WTC11 (cell line): ENCODE results near the gene GSTM1. TPM values are rescaled to one million over a fixed set of nuclear protein-coding genes. Genes with fewer than 3 reads are reported as not detected.

Experiments
- ATAC-seq: fragments of 200-7000 bp; cut with Tn5 transposase; 2 replicates; pipeline ENCODE4 v1.10.0; 2021; ENCODE audit warnings: mild to moderate bottlenecking, moderate library complexity
- CTCF ChIA-PET: fragments of 300-600 bp; sonication (Branson Sonifier 250); formaldehyde crosslinking; loops from one replicate; lab custom pipeline; 2021; ENCODE audit warnings: antibody characterized with exemption; lab: Charles Lee
- POLR2A ChIA-PET: fragments of 350-600 bp; sonication (Branson Sonifier 250); formaldehyde crosslinking; loops from one replicate; lab custom pipeline; 2021; ENCODE audit warnings: antibody characterized with exemption; lab: Charles Lee
- DNase-seq: peaks from one replicate; pipeline ENCODE4 v3.0.0; 2021; ENCODE audit warnings: low spot score
- H3K27ac Mint-ChIP-seq: 2 replicates; pipeline ENCODE4 v1.8.0; 2021; ENCODE audit warnings: mixed read lengths
- H3K27me3 Mint-ChIP-seq: 2 replicates; pipeline ENCODE4 v1.8.0; 2021; ENCODE audit warnings: low read depth, mild to moderate bottlenecking, moderate library complexity, mixed read lengths
- H3K36me3 Mint-ChIP-seq: 2 replicates; pipeline ENCODE4 v1.8.0; 2021; ENCODE audit warnings: mixed read lengths
- H3K4me1 Mint-ChIP-seq: 2 replicates; pipeline ENCODE4 v1.8.0; 2022; ENCODE audit warnings: mixed read lengths
- H3K4me3 Mint-ChIP-seq: 2 replicates; pipeline ENCODE4 v1.8.0; 2021; ENCODE audit warnings: mild to moderate bottlenecking, moderate library complexity, mixed read lengths
- H3K9me3 Mint-ChIP-seq: 2 replicates; pipeline ENCODE4 v1.8.0; 2021; ENCODE audit warnings: mixed read lengths
- ESRRA ChIP-seq: sonication (generic); formaldehyde crosslinking; IDR thresholded peaks from 2 replicates; pipeline ENCODE4 v1.8.1; 2022; ENCODE audit warnings: mild to moderate bottlenecking, missing genetic modification reagents, borderline replicate concordance
- GABPB1 ChIP-seq: sonication (generic); formaldehyde crosslinking; IDR thresholded peaks from 2 replicates; pipeline ENCODE4 v1.8.1; 2023; ENCODE audit warnings: mild to moderate bottlenecking, missing genetic modification reagents
- IRF2 ChIP-seq: sonication (generic); formaldehyde crosslinking; IDR thresholded peaks from 2 replicates; pipeline ENCODE4 v1.8.0; 2022; ENCODE audit warnings: low read depth, missing genetic modification reagents, borderline replicate concordance
- JAZF1 ChIP-seq: fragments of 250-450 bp; sonication (Bioruptor Pico); IDR thresholded peaks from 2 replicates; pipeline ENCODE4 v1.9.0; 2021; ENCODE audit warnings: moderate library complexity, mild to moderate bottlenecking, inconsistent platforms
- JUN ChIP-seq: sonication (generic); formaldehyde crosslinking; IDR thresholded peaks from 2 replicates; pipeline ENCODE4 v1.8.0; 2023; ENCODE audit warnings: mild to moderate bottlenecking, missing genetic modification reagents
- KAT7 ChIP-seq: sonication (generic); formaldehyde crosslinking; IDR thresholded peaks from 2 replicates; pipeline ENCODE4 v1.8.1; 2023; ENCODE audit warnings: missing genetic modification reagents, mild to moderate bottlenecking, borderline replicate concordance
- MYBL2 ChIP-seq: sonication (generic); formaldehyde crosslinking; IDR thresholded peaks from 2 replicates; pipeline ENCODE4 v1.8.1; 2023; ENCODE audit warnings: mild to moderate bottlenecking, moderate library complexity, missing genetic modification reagents
- NFE2L1 ChIP-seq: sonication (generic); formaldehyde crosslinking; IDR thresholded peaks from 2 replicates; pipeline ENCODE4 v1.8.1; 2023; ENCODE audit warnings: missing genetic modification reagents
- NFYB ChIP-seq: sonication (generic); formaldehyde crosslinking; conservative IDR thresholded peaks from 2 replicates; pipeline ENCODE4 v1.8.0; 2022; ENCODE audit warnings: low read depth, missing genetic modification reagents
- NR2C2 ChIP-seq: sonication (generic); formaldehyde crosslinking; IDR thresholded peaks from 2 replicates; pipeline ENCODE4 v1.8.0; 2022; ENCODE audit warnings: mild to moderate bottlenecking, missing genetic modification reagents
- RELA ChIP-seq: sonication (generic); formaldehyde crosslinking; IDR thresholded peaks from 2 replicates; pipeline ENCODE4 v1.8.1; 2022; ENCODE audit warnings: missing genetic modification reagents, mild to moderate bottlenecking, borderline replicate concordance
- TEAD1 ChIP-seq: sonication (generic); formaldehyde crosslinking; IDR thresholded peaks from 2 replicates; pipeline ENCODE4 v1.8.0; 2022; ENCODE audit warnings: mild to moderate bottlenecking, missing genetic modification reagents
- TP53 ChIP-seq: sonication (generic); formaldehyde crosslinking; IDR thresholded peaks from 2 replicates; pipeline ENCODE4 v1.8.1; 2023; ENCODE audit warnings: mild to moderate bottlenecking, missing genetic modification reagents
- ZBTB21 ChIP-seq: sonication (generic); formaldehyde crosslinking; IDR thresholded peaks from 2 replicates; pipeline ENCODE4 v1.8.1; 2023; ENCODE audit warnings: mild to moderate bottlenecking, missing genetic modification reagents, borderline replicate concordance
- ZNF423 ChIP-seq: fragments of 250-450 bp; sonication (Bioruptor Pico); IDR thresholded peaks from 2 replicates; pipeline ENCODE4 v2.1.2; 2022; ENCODE audit warnings: mild to moderate bottlenecking, moderate library complexity
- ZNF671 ChIP-seq: fragments of 250-450 bp; sonication (Bioruptor Pico); IDR thresholded peaks from 2 replicates; pipeline ENCODE4 v1.8.0; 2021; ENCODE audit warnings: mild to moderate bottlenecking
- total RNA-seq: library from RNA; stranded (reverse); gene quantifications from 3 replicates; pipeline ENCODE4 v1.2.3, GENCODE V29; 2021
- TF ChIP-seq, protein P1 (sequence below): sonication (generic); formaldehyde crosslinking; IDR thresholded peaks from 2 replicates; pipeline ENCODE4 v1.8.1; 2022; ENCODE audit warnings: mild to moderate bottlenecking, moderate library complexity, missing genetic modification reagents
- TF ChIP-seq, protein P2 (sequence below): fragments of 250-450 bp; sonication (Bioruptor Pico); IDR thresholded peaks from 2 replicates; pipeline ENCODE4 v2.1.2; 2022; ENCODE audit warnings: mild to moderate bottlenecking, moderate library complexity
- TF ChIP-seq, protein P3 (sequence below): fragments of 250-450 bp; sonication (Bioruptor Pico); IDR thresholded peaks from 2 replicates; pipeline ENCODE4 v1.8.0; 2021; ENCODE audit warnings: mild to moderate bottlenecking
- TF ChIP-seq, protein P4 (sequence below): sonication (generic); formaldehyde crosslinking; IDR thresholded peaks from 2 replicates; pipeline ENCODE4 v1.8.1; 2023; ENCODE audit warnings: mild to moderate bottlenecking, missing genetic modification reagents
- TF ChIP-seq, protein P5 (sequence below): sonication (generic); formaldehyde crosslinking; IDR thresholded peaks from 2 replicates; pipeline ENCODE4 v1.8.1; 2023; ENCODE audit warnings: mild to moderate bottlenecking, missing genetic modification reagents, moderate library complexity
- TF ChIP-seq, protein P6 (sequence below): sonication (generic); formaldehyde crosslinking; IDR thresholded peaks from 2 replicates; pipeline ENCODE4 v1.8.1; 2023; ENCODE audit warnings: mild to moderate bottlenecking, missing genetic modification reagents, moderate library complexity
- TF ChIP-seq, protein P7 (sequence below): fragments of 250-450 bp; sonication (Bioruptor Pico); IDR thresholded peaks from 2 replicates; pipeline ENCODE4 v1.9.0; 2021; ENCODE audit warnings: mild to moderate bottlenecking

The GSTM1 gene
- total RNA-seq, 1 experiment from 2014 or later: not detected

DNA sequence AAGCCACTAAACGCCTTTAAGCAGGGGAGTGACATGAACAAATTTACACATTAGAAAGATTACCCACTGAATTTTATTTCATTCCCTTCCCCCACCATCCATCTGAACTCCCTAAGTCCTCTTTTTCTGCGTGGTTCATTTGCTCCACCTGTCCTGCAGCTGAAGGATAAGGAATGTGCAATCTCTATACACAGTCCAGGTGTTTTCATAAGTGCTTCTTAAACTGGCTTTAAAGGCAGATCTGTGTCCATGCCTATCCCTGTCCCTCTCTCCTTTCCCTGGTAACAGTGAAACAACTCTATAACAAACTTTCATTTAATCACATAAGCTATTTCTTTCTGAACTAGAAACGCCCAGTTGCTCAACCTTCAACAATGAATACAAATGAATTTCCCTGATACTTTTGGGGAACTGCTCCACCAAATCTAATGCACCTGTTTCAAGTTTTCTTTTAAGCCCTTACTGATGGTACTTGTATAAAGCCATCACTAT, 44.8 kb downstream of the GSTM1 start:
- POLR2A ChIA-PET: no interaction called here
- DNase-seq (no peak), ATAC-seq (no peak)
- Mint-ChIP-seq H3K36me3 (peaks cover 3% of the 10 kb centered on the region; the same call in 1 of the 2 replicates), H3K4me3 (no peak overlapping the region), H3K9me3 (peaks cover 15% of the 10 kb centered on the region), H3K27ac (no peak overlapping the region), H3K4me1 (peaks cover 13% of the 10 kb centered on the region), H3K27me3 (peaks cover 37% of the 10 kb centered on the region)
- TF ChIP-seq NFE2L1 (CRISPR knock-in tag) (no peak), ZBTB21 (CRISPR knock-in tag) (no peak)
- TF ChIP-seq, protein P1, sequence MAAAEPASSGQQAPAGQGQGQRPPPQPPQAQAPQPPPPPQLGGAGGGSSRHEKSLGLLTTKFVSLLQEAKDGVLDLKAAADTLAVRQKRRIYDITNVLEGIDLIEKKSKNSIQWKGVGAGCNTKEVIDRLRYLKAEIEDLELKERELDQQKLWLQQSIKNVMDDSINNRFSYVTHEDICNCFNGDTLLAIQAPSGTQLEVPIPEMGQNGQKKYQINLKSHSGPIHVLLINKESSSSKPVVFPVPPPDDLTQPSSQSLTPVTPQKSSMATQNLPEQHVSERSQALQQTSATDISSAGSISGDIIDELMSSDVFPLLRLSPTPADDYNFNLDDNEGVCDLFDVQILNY (CRISPR knock-in tag): no peak
- CTCF ChIA-PET: interaction anchor here (2.2 kb wide), 1 partner anchor 92 kb away, joined by 8 read pairs; no protein-coding TSS in a partner anchor

DNA sequence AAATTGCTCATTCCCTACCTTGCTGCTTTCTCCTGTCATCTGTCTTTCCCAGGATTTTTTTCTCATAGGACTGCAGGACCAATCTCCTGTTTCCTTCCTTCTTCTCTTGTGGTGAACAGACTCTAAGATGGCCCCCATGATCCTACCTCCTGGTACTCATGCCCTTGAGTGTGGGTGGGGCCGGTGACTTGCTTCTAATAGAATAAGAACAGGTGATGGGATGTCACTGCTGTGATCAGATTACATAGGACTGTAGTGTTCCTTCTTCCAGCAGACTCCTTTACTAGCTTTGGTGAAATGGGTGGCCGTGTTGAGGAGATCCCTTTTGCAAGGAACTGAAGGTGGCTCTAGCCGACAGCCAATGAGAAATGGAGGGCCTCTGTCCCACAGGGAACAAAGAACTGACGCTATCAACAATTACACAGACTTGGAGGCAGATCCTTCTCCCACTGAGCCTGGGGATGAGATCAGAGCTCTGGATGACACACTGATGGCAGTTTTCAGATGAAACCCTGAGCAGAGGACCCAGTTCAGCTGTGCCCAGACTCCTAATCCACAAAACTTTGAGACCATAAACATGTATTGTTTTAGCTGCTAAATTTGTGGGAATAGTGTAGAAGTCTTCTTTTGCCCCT, 45.7 kb downstream of the GSTM1 start:
- ChIA-PET CTCF (interaction anchor here (1.0 to 2.2 kb wide), 2 partner anchors 93 to 103 kb away, joined by 6 to 8 read pairs; no protein-coding TSS in a partner anchor), POLR2A (no interaction called here)
- no peak overlapping the region for H3K27ac Mint-ChIP-seq
- H3K4me3 Mint-ChIP-seq: no peak overlapping the region
- 0 out of 2 replicates have a peak, but pooled peaks cover 2% of the 10 kb centered on the region for H3K36me3 Mint-ChIP-seq
- DNase-seq (no peak), ATAC-seq (no peak)
- no peak for TF ChIP-seq JAZF1
- TF ChIP-seq, protein P2, sequence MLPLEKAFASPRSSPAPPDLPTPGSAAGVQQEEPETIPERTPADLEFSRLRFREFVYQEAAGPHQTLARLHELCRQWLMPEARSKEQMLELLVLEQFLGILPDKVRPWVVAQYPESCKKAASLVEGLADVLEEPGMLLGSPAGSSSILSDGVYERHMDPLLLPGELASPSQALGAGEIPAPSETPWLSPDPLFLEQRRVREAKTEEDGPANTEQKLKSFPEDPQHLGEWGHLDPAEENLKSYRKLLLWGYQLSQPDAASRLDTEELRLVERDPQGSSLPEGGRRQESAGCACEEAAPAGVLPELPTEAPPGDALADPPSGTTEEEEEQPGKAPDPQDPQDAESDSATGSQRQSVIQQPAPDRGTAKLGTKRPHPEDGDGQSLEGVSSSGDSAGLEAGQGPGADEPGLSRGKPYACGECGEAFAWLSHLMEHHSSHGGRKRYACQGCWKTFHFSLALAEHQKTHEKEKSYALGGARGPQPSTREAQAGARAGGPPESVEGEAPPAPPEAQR (CRISPR knock-in tag): no peak
- TF ChIP-seq, protein P3, sequence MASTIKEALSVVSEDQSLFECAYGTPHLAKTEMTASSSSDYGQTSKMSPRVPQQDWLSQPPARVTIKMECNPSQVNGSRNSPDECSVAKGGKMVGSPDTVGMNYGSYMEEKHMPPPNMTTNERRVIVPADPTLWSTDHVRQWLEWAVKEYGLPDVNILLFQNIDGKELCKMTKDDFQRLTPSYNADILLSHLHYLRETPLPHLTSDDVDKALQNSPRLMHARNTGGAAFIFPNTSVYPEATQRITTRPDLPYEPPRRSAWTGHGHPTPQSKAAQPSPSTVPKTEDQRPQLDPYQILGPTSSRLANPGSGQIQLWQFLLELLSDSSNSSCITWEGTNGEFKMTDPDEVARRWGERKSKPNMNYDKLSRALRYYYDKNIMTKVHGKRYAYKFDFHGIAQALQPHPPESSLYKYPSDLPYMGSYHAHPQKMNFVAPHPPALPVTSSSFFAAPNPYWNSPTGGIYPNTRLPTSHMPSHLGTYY (CRISPR knock-in tag): no peak
- TF ChIP-seq ZNF423 (CRISPR knock-in tag): no peak
- TF ChIP-seq TP53 (CRISPR knock-in tag): no peak
- TF ChIP-seq RELA (CRISPR knock-in tag): no peak
- no peak for TF ChIP-seq MYBL2 (CRISPR knock-in tag)
- no peak for TF ChIP-seq GABPB1 (CRISPR knock-in tag)
- TF ChIP-seq ZNF671 (CRISPR knock-in tag): no peak
- no peak for TF ChIP-seq TEAD1 (CRISPR knock-in tag)
- TF ChIP-seq, protein P4, sequence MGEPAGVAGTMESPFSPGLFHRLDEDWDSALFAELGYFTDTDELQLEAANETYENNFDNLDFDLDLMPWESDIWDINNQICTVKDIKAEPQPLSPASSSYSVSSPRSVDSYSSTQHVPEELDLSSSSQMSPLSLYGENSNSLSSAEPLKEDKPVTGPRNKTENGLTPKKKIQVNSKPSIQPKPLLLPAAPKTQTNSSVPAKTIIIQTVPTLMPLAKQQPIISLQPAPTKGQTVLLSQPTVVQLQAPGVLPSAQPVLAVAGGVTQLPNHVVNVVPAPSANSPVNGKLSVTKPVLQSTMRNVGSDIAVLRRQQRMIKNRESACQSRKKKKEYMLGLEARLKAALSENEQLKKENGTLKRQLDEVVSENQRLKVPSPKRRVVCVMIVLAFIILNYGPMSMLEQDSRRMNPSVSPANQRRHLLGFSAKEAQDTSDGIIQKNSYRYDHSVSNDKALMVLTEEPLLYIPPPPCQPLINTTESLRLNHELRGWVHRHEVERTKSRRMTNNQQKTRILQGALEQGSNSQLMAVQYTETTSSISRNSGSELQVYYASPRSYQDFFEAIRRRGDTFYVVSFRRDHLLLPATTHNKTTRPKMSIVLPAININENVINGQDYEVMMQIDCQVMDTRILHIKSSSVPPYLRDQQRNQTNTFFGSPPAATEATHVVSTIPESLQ (CRISPR knock-in tag): no peak
- no peak for TF ChIP-seq NR2C2
- TF ChIP-seq, protein P5, sequence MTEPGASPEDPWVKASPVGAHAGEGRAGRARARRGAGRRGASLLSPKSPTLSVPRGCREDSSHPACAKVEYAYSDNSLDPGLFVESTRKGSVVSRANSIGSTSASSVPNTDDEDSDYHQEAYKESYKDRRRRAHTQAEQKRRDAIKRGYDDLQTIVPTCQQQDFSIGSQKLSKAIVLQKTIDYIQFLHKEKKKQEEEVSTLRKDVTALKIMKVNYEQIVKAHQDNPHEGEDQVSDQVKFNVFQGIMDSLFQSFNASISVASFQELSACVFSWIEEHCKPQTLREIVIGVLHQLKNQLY: no peak
- no peak for TF ChIP-seq NFYB (CRISPR knock-in tag)
- TF ChIP-seq ESRRA: no peak
- TF ChIP-seq, protein P6, sequence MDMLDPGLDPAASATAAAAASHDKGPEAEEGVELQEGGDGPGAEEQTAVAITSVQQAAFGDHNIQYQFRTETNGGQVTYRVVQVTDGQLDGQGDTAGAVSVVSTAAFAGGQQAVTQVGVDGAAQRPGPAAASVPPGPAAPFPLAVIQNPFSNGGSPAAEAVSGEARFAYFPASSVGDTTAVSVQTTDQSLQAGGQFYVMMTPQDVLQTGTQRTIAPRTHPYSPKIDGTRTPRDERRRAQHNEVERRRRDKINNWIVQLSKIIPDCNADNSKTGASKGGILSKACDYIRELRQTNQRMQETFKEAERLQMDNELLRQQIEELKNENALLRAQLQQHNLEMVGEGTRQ (CRISPR knock-in tag): no peak
- no peak for TF ChIP-seq JUN (CRISPR knock-in tag)
- TF ChIP-seq, protein P7, sequence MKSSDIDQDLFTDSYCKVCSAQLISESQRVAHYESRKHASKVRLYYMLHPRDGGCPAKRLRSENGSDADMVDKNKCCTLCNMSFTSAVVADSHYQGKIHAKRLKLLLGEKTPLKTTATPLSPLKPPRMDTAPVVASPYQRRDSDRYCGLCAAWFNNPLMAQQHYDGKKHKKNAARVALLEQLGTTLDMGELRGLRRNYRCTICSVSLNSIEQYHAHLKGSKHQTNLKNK: no peak
- no peak for TF ChIP-seq IRF2
- no peak for TF ChIP-seq KAT7
- peaks cover 45% of the 10 kb centered on the region for H3K27me3 Mint-ChIP-seq
- peaks cover 14% of the 10 kb centered on the region for H3K9me3 Mint-ChIP-seq
- H3K4me1 Mint-ChIP-seq: peaks cover 13% of the 10 kb centered on the region
